Smooth muscle cell (in vitro differentiated cells): ENCODE results near the gene KRTAP9-9. TPM values are rescaled to one million over a fixed set of nuclear protein-coding genes. Genes with fewer than 3 reads are reported as not detected.
"Not testable (repeated sequence)": the region's sequence is repeated elsewhere in the genome, so short reads cannot be mapped to it uniquely, and the experiment has no call there.

Source experiments
- DNase-seq: peaks from one replicate; lab custom pipeline; 2025; ENCODE audit not compliant: unreplicated experiment; lab: John Stamatoyannopoulos, UW
- H2AFZ ChIP-seq: fragments of 200-600 bp; sonication (generic); 2 replicates; pipeline ENCODE4 v1.6.0; 2016; ENCODE audit warnings: antibody characterized with exemption, low read depth, mild to moderate bottlenecking
- H3F3A ChIP-seq: fragments of 200-600 bp; sonication (generic); 2 replicates; pipeline ENCODE4 v1.6.0; 2017; ENCODE audit warnings: antibody characterized with exemption, low read depth
- H3K27ac ChIP-seq: fragments of 200-600 bp; sonication (generic); 2 replicates; pipeline ENCODE4 v1.5.1; 2016; ENCODE audit warnings: low read depth, mild to moderate bottlenecking
- H3K27me3 ChIP-seq: fragments of 200-600 bp; sonication (generic); 2 replicates; pipeline ENCODE4 v1.6.1; 2016; ENCODE audit warnings: low read depth, mild to moderate bottlenecking
- H3K36me3 ChIP-seq: fragments of 200-600 bp; sonication (generic); 2 replicates; pipeline ENCODE4 v1.5.1; 2016; ENCODE audit warnings: low read depth
- H3K4me1 ChIP-seq: fragments of 200-600 bp; sonication (generic); 2 replicates; pipeline ENCODE4 v1.5.1; 2016; ENCODE audit warnings: low read depth
- H3K4me2 ChIP-seq: fragments of 200-600 bp; sonication (generic); 2 replicates; pipeline ENCODE4 v1.6.0; 2016; ENCODE audit warnings: mild to moderate bottlenecking
- H3K4me3 ChIP-seq: fragments of 200-600 bp; sonication (generic); 2 replicates; pipeline ENCODE4 v1.5.1; 2016; ENCODE audit warnings: mild to moderate bottlenecking
- H3K79me2 ChIP-seq: fragments of 200-600 bp; sonication (generic); 2 replicates; pipeline ENCODE4 v1.6.0; 2016; ENCODE audit warnings: low read depth, mild to moderate bottlenecking
- H3K9ac ChIP-seq: fragments of 200-600 bp; sonication (generic); 2 replicates; pipeline ENCODE4 v1.6.0; 2016; ENCODE audit warnings: low read depth
- H3K9me3 ChIP-seq: fragments of 200-600 bp; sonication (generic); replicated peaks from 2 replicates; pipeline ENCODE4 v1.5.1; 2016; ENCODE audit warnings: low read depth
- H4K20me1 ChIP-seq: fragments of 200-600 bp; sonication (generic); 2 replicates; pipeline ENCODE4 v1.6.0; 2016; ENCODE audit warnings: low read depth
- CTCF ChIP-seq: fragments of 200-600 bp; sonication (generic); IDR thresholded peaks from 2 replicates; pipeline ENCODE4 v1.5.1; 2017; ENCODE audit warnings: borderline replicate concordance, mild to moderate bottlenecking, antibody characterized with exemption; ENCODE audit not compliant: insufficient read depth, poor library complexity, severe bottlenecking
- WGBS: methylation state at CpG from one replicate; pipeline ENCODE4 v1.1.7; 2016; ENCODE audit warnings: low lambda C conversion rate; 5-methylcytosine and 5-hydroxymethylcytosine counted together
- polyA plus RNA-seq: library from polyadenylated mRNA; unstranded; fragments of >200 nt; fragmentation: Nextera tagmentation; extraction: Ambion mirVana; gene quantifications from 2 replicates; pipeline ENCODE4 v1.2.1, GENCODE V29; 2016
- total RNA-seq: library from RNA; depleted of rRNA; stranded (reverse); fragments of >200 nt; gene quantifications from 2 replicates; pipeline ENCODE4 v1.2.3, GENCODE V29; 2014

The KRTAP9-9 gene
- total RNA-seq: not detected in 2 replicates
- polyA plus RNA-seq: not detected in 2 replicates

GRCh38 chr17:41255381-41256290 lies at the start of gene KRTAP9-9:
Gene KRTAP9-9, plus strand, starts transcription at chr17:41255384.
- 85% methylated on average over 5 of the region's 5 CpGs for WGBS
- H2AFZ ChIP-seq, H3F3A ChIP-seq, H3K27ac ChIP-seq, H3K9me3 ChIP-seq, H3K4me3 ChIP-seq, H3K9ac ChIP-seq, DNase-seq, H4K20me1 ChIP-seq, H3K4me1 ChIP-seq, H3K4me2 ChIP-seq, H3K36me3 ChIP-seq, H3K79me2 ChIP-seq: not testable (repeated sequence)
- H3K27me3 ChIP-seq: peaks cover 60% of the 10 kb centered on the region

- no peak overlapping the region for H3K4me2 ChIP-seq
- WGBS: 92% methylated on average over 1 of the region's 1 CpG
- H3K9me3 ChIP-seq: no peaks in the 10 kb centered on the region
- H3K27me3 ChIP-seq: no peaks in the 10 kb centered on the region
- H3K4me3 ChIP-seq: no peak overlapping the region
- no peak overlapping the region for H3K27ac ChIP-seq
- no peaks in the 10 kb centered on the region for H3K36me3 ChIP-seq
- H3K79me2 ChIP-seq: no peaks in the 10 kb centered on the region
- no peak for TF ChIP-seq CTCF
- H3F3A ChIP-seq: no peaks in the 10 kb centered on the region
- no peaks in the 10 kb centered on the region for H3K4me1 ChIP-seq
- DNase-seq: no peak
- H2AFZ ChIP-seq: no peak overlapping the region
- H4K20me1 ChIP-seq: no peaks in the 10 kb centered on the region
- H3K9ac ChIP-seq: no peak overlapping the region
These were observed 43.2 kb upstream of the KRTAP9-9 start for GRCh38 chr17:41211845-41212466.

- WGBS: 82% methylated on average over 7 of the region's 7 CpGs
- no peak for TF ChIP-seq CTCF
- no peak overlapping the region for H2AFZ ChIP-seq
- no peaks in the 10 kb centered on the region for H3K9me3 ChIP-seq
- H3K4me3 ChIP-seq: no peak overlapping the region
- H3K36me3 ChIP-seq: no peaks in the 10 kb centered on the region
- no peaks in the 10 kb centered on the region for H3K4me1 ChIP-seq
- no peak overlapping the region for H3K4me2 ChIP-seq
- H3F3A ChIP-seq: no peaks in the 10 kb centered on the region
- DNase-seq: no peak
- no peaks in the 10 kb centered on the region for H4K20me1 ChIP-seq
- H3K27ac ChIP-seq: no peak overlapping the region
- no peaks in the 10 kb centered on the region for H3K79me2 ChIP-seq
- H3K9ac ChIP-seq: no peak overlapping the region
- no peaks in the 10 kb centered on the region for H3K27me3 ChIP-seq
These were observed 42.5 kb upstream of the KRTAP9-9 start for GRCh38 chr17:41212524-41213169.

GRCh38 chr17:41215681-41216080 lies 39.5 kb upstream of the KRTAP9-9 start:
- Histone ChIP-seq H3K4me3 (no peak overlapping the region), H3K9ac (no peak overlapping the region), H3F3A (no peaks in the 10 kb centered on the region), H2AFZ (no peak overlapping the region), H3K27me3 (no peaks in the 10 kb centered on the region), H3K27ac (no peak overlapping the region), H3K79me2 (no peaks in the 10 kb centered on the region), H3K36me3 (no peaks in the 10 kb centered on the region), H3K4me2 (no peak overlapping the region), H4K20me1 (no peaks in the 10 kb centered on the region), H3K9me3 (no peaks in the 10 kb centered on the region), H3K4me1 (no peaks in the 10 kb centered on the region)
- no peak for TF ChIP-seq CTCF
- no peak for DNase-seq
- 90% methylated on average over 1 of the region's 1 CpG for WGBS
